ENCODE measurements around the gene FAT1. TPM values are rescaled to one million over a fixed set of nuclear protein-coding genes. Genes with fewer than 3 reads are reported as not detected.
A peak's percentile ranks its signal among the peaks of the same experiment; 100 is the strongest.

Gene FAT1
- total and polyA plus RNA-seq, 5 donors from 2014 or later = 0.10 TPM; not detected in 4

- Histone ChIP-seq H3K9me3 (ENCODE audit: control insufficient read depth in 2 of 2, low read length in 2 of 2) (no peaks in the 10 kb centered on the region), H3K36me3 (ENCODE audit: control insufficient read depth, insufficient read depth, low read length) (no peaks in the 10 kb centered on the region), H3K4me1 (ENCODE audit: control insufficient read depth, insufficient read depth, low read length, poor library complexity, severe bottlenecking) (no peaks in the 10 kb centered on the region), H3K4me3 (ENCODE audit: low read depth, low read length) (no peak overlapping the region), H3K27me3 (ENCODE audit: control insufficient read depth, insufficient read depth, low read length) (no peaks in the 10 kb centered on the region), H3K27ac (ENCODE audit: insufficient read depth, low read length, poor library complexity, severe bottlenecking) (no peak overlapping the region)
- H3K4me1 Mint-ChIP-seq = no peaks in the 10 kb centered on the region
- no peak for ATAC-seq (ENCODE audit: low read depth in 2 of 2)
- no peak for DNase-seq
- H3K27me3 Mint-ChIP-seq = no peaks in the 10 kb centered on the region
- H3K27ac Mint-ChIP-seq = no peak overlapping the region
- H3K4me3 Mint-ChIP-seq = no peak overlapping the region
- H3K36me3 Mint-ChIP-seq = no peaks in the 10 kb centered on the region
- peaks cover 0 to 2% (median 0%) of the 10 kb centered on the region in 7 donors for H3K9me3 Mint-ChIP-seq
Measured at GRCh38 chr4:186596850-186597390, 126.7 kb downstream of the FAT1 start.

- no peaks in the 10 kb centered on the region for H3K27me3 ChIP-seq (ENCODE audit: control insufficient read depth, insufficient read depth, low read length)
- no peaks in the 10 kb centered on the region for H3K36me3 ChIP-seq (ENCODE audit: control insufficient read depth, insufficient read depth, low read length)
- Mint-ChIP-seq H3K27ac (no peak overlapping the region), H3K4me1 (no peaks in the 10 kb centered on the region), H3K36me3 (no peaks in the 10 kb centered on the region), H3K4me3 (no peak overlapping the region), H3K27me3 (no peaks in the 10 kb centered on the region), H3K9me3 (peaks cover 0 to 2% (median 0%) of the 10 kb centered on the region in 7 donors)
- H3K9me3 ChIP-seq (ENCODE audit: control insufficient read depth in 2 of 2, low read length in 2 of 2) = no peaks in the 10 kb centered on the region
- no peak overlapping the region for H3K27ac ChIP-seq (ENCODE audit: insufficient read depth, low read length, poor library complexity, severe bottlenecking)
- no peak overlapping the region for H3K4me3 ChIP-seq (ENCODE audit: low read depth, low read length)
- ATAC-seq (ENCODE audit: low read depth in 2 of 2) (no peak), DNase-seq (no peak)
- no peaks in the 10 kb centered on the region for H3K4me1 ChIP-seq (ENCODE audit: control insufficient read depth, insufficient read depth, low read length, poor library complexity, severe bottlenecking)
Measured at GRCh38 chr4:186596346-186596745, 127.3 kb downstream of the FAT1 start.

GRCh38 chr4:186593587-186593973 is 130.1 kb downstream of the FAT1 start:
- H3K4me3 ChIP-seq (ENCODE audit: low read depth, low read length) = no peak overlapping the region
- H3K27me3 ChIP-seq (ENCODE audit: control insufficient read depth, insufficient read depth, low read length) = no peaks in the 10 kb centered on the region
- Mint-ChIP-seq H3K27ac (no peak overlapping the region), H3K4me1 (no peaks in the 10 kb centered on the region), H3K36me3 (no peaks in the 10 kb centered on the region), H3K9me3 (peaks cover 0 to 2% (median 0%) of the 10 kb centered on the region in 7 donors), H3K27me3 (no peaks in the 10 kb centered on the region), H3K4me3 (no peak overlapping the region)
- H3K36me3 ChIP-seq (ENCODE audit: control insufficient read depth, insufficient read depth, low read length) = no peaks in the 10 kb centered on the region
- no peaks in the 10 kb centered on the region for H3K4me1 ChIP-seq (ENCODE audit: control insufficient read depth, insufficient read depth, low read length, poor library complexity, severe bottlenecking)
- no peak overlapping the region for H3K27ac ChIP-seq (ENCODE audit: insufficient read depth, low read length, poor library complexity, severe bottlenecking)
- H3K9me3 ChIP-seq (ENCODE audit: control insufficient read depth in 2 of 2, low read length in 2 of 2) = no peaks in the 10 kb centered on the region
- DNase-seq (no peak), ATAC-seq (ENCODE audit: low read depth in 2 of 2) (no peak)

- no peak overlapping the region for H3K27ac Mint-ChIP-seq
- no peak for ATAC-seq (ENCODE audit: low read depth in 2 of 2)
- Histone ChIP-seq H3K36me3 (ENCODE audit: control insufficient read depth, insufficient read depth, low read length) (no peaks in the 10 kb centered on the region), H3K4me3 (ENCODE audit: low read depth, low read length) (no peak overlapping the region), H3K9me3 (ENCODE audit: control insufficient read depth in 2 of 2, low read length in 2 of 2) (no peaks in the 10 kb centered on the region), H3K27ac (ENCODE audit: insufficient read depth, low read length, poor library complexity, severe bottlenecking) (no peak overlapping the region), H3K27me3 (ENCODE audit: control insufficient read depth, insufficient read depth, low read length) (no peaks in the 10 kb centered on the region), H3K4me1 (ENCODE audit: control insufficient read depth, insufficient read depth, low read length, poor library complexity, severe bottlenecking) (no peaks in the 10 kb centered on the region)
- H3K27me3 Mint-ChIP-seq = no peaks in the 10 kb centered on the region
- no peaks in the 10 kb centered on the region for H3K36me3 Mint-ChIP-seq
- H3K4me3 Mint-ChIP-seq = no peak overlapping the region
- peaks cover 0 to 2% (median 0%) of the 10 kb centered on the region in 7 donors for H3K9me3 Mint-ChIP-seq
- no peaks in the 10 kb centered on the region for H3K4me1 Mint-ChIP-seq
- no peak for DNase-seq
Measured at GRCh38 chr4:186592966-186593586, 130.6 kb downstream of the FAT1 start.

- no peaks in the 10 kb centered on the region for H3K36me3 ChIP-seq (ENCODE audit: control insufficient read depth, insufficient read depth, low read length)
- Mint-ChIP-seq H3K27me3 (no peaks in the 10 kb centered on the region), H3K4me3 (no peak overlapping the region), H3K27ac (no peak overlapping the region), H3K9me3 (no peaks in the 10 kb centered on the region), H3K4me1 (no peaks in the 10 kb centered on the region), H3K36me3 (no peaks in the 10 kb centered on the region)
- no peak overlapping the region for H3K4me3 ChIP-seq (ENCODE audit: low read depth, low read length)
- H3K9me3 ChIP-seq (ENCODE audit: control insufficient read depth in 2 of 2, low read length in 2 of 2) = no peaks in the 10 kb centered on the region
- ATAC-seq (ENCODE audit: low read depth in 2 of 2) = no peak
- no peaks in the 10 kb centered on the region for H3K4me1 ChIP-seq (ENCODE audit: control insufficient read depth, insufficient read depth, low read length, poor library complexity, severe bottlenecking)
- no peaks in the 10 kb centered on the region for H3K27me3 ChIP-seq (ENCODE audit: control insufficient read depth, insufficient read depth, low read length)
- no peak overlapping the region for H3K27ac ChIP-seq (ENCODE audit: insufficient read depth, low read length, poor library complexity, severe bottlenecking)
- no peak for DNase-seq
Measured at GRCh38 chr4:186592445-186592844, 131.2 kb downstream of the FAT1 start.

GRCh38 chr4:186591651-186592050 is 132.0 kb downstream of the FAT1 start:
- H3K4me1 ChIP-seq (ENCODE audit: control insufficient read depth, insufficient read depth, low read length, poor library complexity, severe bottlenecking) = no peaks in the 10 kb centered on the region
- H3K27ac Mint-ChIP-seq = no peak overlapping the region
- no peak overlapping the region for H3K4me3 ChIP-seq (ENCODE audit: low read depth, low read length)
- no peaks in the 10 kb centered on the region for H3K36me3 ChIP-seq (ENCODE audit: control insufficient read depth, insufficient read depth, low read length)
- H3K36me3 Mint-ChIP-seq = no peaks in the 10 kb centered on the region
- H3K27ac ChIP-seq (ENCODE audit: insufficient read depth, low read length, poor library complexity, severe bottlenecking) = no peak overlapping the region
- no peaks in the 10 kb centered on the region for H3K27me3 ChIP-seq (ENCODE audit: control insufficient read depth, insufficient read depth, low read length)
- H3K4me3 Mint-ChIP-seq = no peak overlapping the region
- ATAC-seq (ENCODE audit: low read depth in 2 of 2) (no peak), DNase-seq (no peak)
- H3K9me3 Mint-ChIP-seq = no peaks in the 10 kb centered on the region
- no peaks in the 10 kb centered on the region for H3K9me3 ChIP-seq (ENCODE audit: control insufficient read depth in 2 of 2, low read length in 2 of 2)
- H3K27me3 Mint-ChIP-seq = peaks cover under 1% of the 10 kb centered on the region
- no peaks in the 10 kb centered on the region for H3K4me1 Mint-ChIP-seq

GRCh38 chr4:186588503-186588902 is 135.2 kb downstream of the FAT1 start:
- H3K27ac ChIP-seq (ENCODE audit: insufficient read depth, low read length, poor library complexity, severe bottlenecking) = no peak overlapping the region
- H3K36me3 Mint-ChIP-seq = no peaks in the 10 kb centered on the region
- no peaks in the 10 kb centered on the region for H3K4me1 ChIP-seq (ENCODE audit: control insufficient read depth, insufficient read depth, low read length, poor library complexity, severe bottlenecking)
- H3K36me3 ChIP-seq (ENCODE audit: control insufficient read depth, insufficient read depth, low read length) = no peaks in the 10 kb centered on the region
- H3K27ac Mint-ChIP-seq = no peak overlapping the region
- H3K27me3 ChIP-seq (ENCODE audit: control insufficient read depth, insufficient read depth, low read length) = no peaks in the 10 kb centered on the region
- no peak for ATAC-seq (ENCODE audit: low read depth in 2 of 2)
- no peak overlapping the region for H3K4me3 Mint-ChIP-seq
- no peaks in the 10 kb centered on the region for H3K9me3 Mint-ChIP-seq
- no peaks in the 10 kb centered on the region for H3K9me3 ChIP-seq (ENCODE audit: control insufficient read depth in 2 of 2, low read length in 2 of 2)
- no peak overlapping the region for H3K4me3 ChIP-seq (ENCODE audit: low read depth, low read length)
- H3K27me3 Mint-ChIP-seq = peaks cover 6% of the 10 kb centered on the region
- DNase-seq = no peak
- H3K4me1 Mint-ChIP-seq = no peaks in the 10 kb centered on the region

GRCh38 chr4:186587416-186588018 is 136.1 kb downstream of the FAT1 start:
- Mint-ChIP-seq H3K27ac (no peak overlapping the region), H3K4me1 (no peaks in the 10 kb centered on the region), H3K36me3 (no peaks in the 10 kb centered on the region), H3K4me3 (no peak overlapping the region), H3K27me3 (peaks cover 6% of the 10 kb centered on the region), H3K9me3 (peaks cover 0 to 2% (median 0%) of the 10 kb centered on the region in 7 donors)
- H3K27me3 ChIP-seq (ENCODE audit: control insufficient read depth, insufficient read depth, low read length) = no peaks in the 10 kb centered on the region
- no peak overlapping the region for H3K27ac ChIP-seq (ENCODE audit: insufficient read depth, low read length, poor library complexity, severe bottlenecking)
- no peaks in the 10 kb centered on the region for H3K4me1 ChIP-seq (ENCODE audit: control insufficient read depth, insufficient read depth, low read length, poor library complexity, severe bottlenecking)
- ATAC-seq (ENCODE audit: low read depth in 2 of 2) (no peak), DNase-seq (peak; percentile 32 to 49 (median 35))
- no peaks in the 10 kb centered on the region for H3K36me3 ChIP-seq (ENCODE audit: control insufficient read depth, insufficient read depth, low read length)
- H3K4me3 ChIP-seq (ENCODE audit: low read depth, low read length) = no peak overlapping the region
- no peaks in the 10 kb centered on the region for H3K9me3 ChIP-seq (ENCODE audit: control insufficient read depth in 2 of 2, low read length in 2 of 2)
